Central memory CD8-positive, alpha-beta T cell (primary cell): ENCODE data around the gene KRTAP9-3.
"Not testable (repeated sequence)": the region's sequence is repeated elsewhere in the genome, so short reads cannot be mapped to it uniquely, and the experiment has no call there.

Experiments used
- ATAC-seq: fragments of 150-1000 bp; cut with Tn5 transposase; replicated peaks from 2 replicates; pipeline ENCODE4 v1.10.0; 2022; ENCODE audit warnings: mild to moderate bottlenecking, moderate FRiP score, moderate number of reproducible peaks; ENCODE audit not compliant: poor library complexity, severe bottlenecking; ENCODE audit errors: extremely low read depth
- DNase-seq, 2 donors: peaks; one replicate each; pipeline ENCODE4 v3.0.0; 2021; ENCODE audit warnings: low spot score in 2 of 2
- H3K27ac Mint-ChIP-seq: one replicate; pipeline ENCODE4 v1.8.0; 2022; ENCODE audit warnings: low read depth, mild to moderate bottlenecking, moderate library complexity, mixed read lengths
- H3K27me3 Mint-ChIP-seq: one replicate; pipeline ENCODE4 v1.8.0; 2022; ENCODE audit warnings: mixed read lengths
- H3K36me3 Mint-ChIP-seq: one replicate; pipeline ENCODE4 v1.8.0; 2022; ENCODE audit warnings: mild to moderate bottlenecking, moderate library complexity, mixed read lengths; ENCODE audit not compliant: insufficient read depth
- H3K4me1 Mint-ChIP-seq: one replicate; pipeline ENCODE4 v1.8.0; 2022; ENCODE audit warnings: mixed read lengths
- H3K4me3 Mint-ChIP-seq: one replicate; pipeline ENCODE4 v1.8.0; 2022; ENCODE audit warnings: mild to moderate bottlenecking, moderate library complexity, mixed read lengths
- H3K9me3 Mint-ChIP-seq: one replicate; pipeline ENCODE4 v1.8.0; 2022; ENCODE audit warnings: mixed read lengths

The KRTAP9-3 gene

GRCh38 chr17:41258406-41258805 lies 26.2 kb downstream of the KRTAP9-3 start:
- Mint-ChIP-seq H3K36me3 (no peaks in the 10 kb centered on the region), H3K4me1 (peaks cover 5% of the 10 kb centered on the region), H3K9me3 (no peaks in the 10 kb centered on the region), H3K4me3 (no peak overlapping the region), H3K27ac (no peak overlapping the region), H3K27me3 (peaks cover 80% of the 10 kb centered on the region)
- DNase-seq (no peak), ATAC-seq (no peak)

- Mint-ChIP-seq H3K27me3 (peaks cover 75% of the 10 kb centered on the region), H3K9me3 (no peaks in the 10 kb centered on the region), H3K4me3 (no peak overlapping the region), H3K27ac (no peak overlapping the region), H3K36me3 (no peaks in the 10 kb centered on the region), H3K4me1 (peaks cover 5% of the 10 kb centered on the region)
- DNase-seq, result no peak
- ATAC-seq, result no peak
Observed at GRCh38 chr17:41263212-41263611, 31.0 kb downstream of the KRTAP9-3 start.

GRCh38 chr17:41264599-41264998 lies 32.4 kb downstream of the KRTAP9-3 start:
- Mint-ChIP-seq H3K27me3 (peaks cover 67% of the 10 kb centered on the region), H3K36me3 (no peaks in the 10 kb centered on the region), H3K4me3 (no peak overlapping the region), H3K27ac (no peak overlapping the region), H3K4me1 (peaks cover 5% of the 10 kb centered on the region), H3K9me3 (no peaks in the 10 kb centered on the region)
- DNase-seq (no peak), ATAC-seq (no peak)

- Mint-ChIP-seq H3K27ac (no peak within 1 kb of the TSS), H3K36me3 (no peaks in the 10 kb centered on the region), H3K4me3 (no peak within 1 kb of the TSS), H3K9me3 (no peaks in the 10 kb centered on the region), H3K4me1 (peaks cover 5% of the 10 kb centered on the region), H3K27me3 (peaks cover 62% of the 10 kb centered on the region)
- ATAC-seq (no peak), DNase-seq (no peak)
Observed at GRCh38 chr17:41265078-41265477, 32.8 kb downstream of the KRTAP9-3 start, which contains the start of gene KRTAP9-6. KRTAP9-6 (plus strand) TSS chr17:41265378; CDS start chr17:41265378, 0 bp downstream.

- peaks cover 45% of the 10 kb centered on the region for H3K27me3 Mint-ChIP-seq
- no peak for DNase-seq
- no peaks in the 10 kb centered on the region for H3K36me3 Mint-ChIP-seq
- no peak overlapping the region for H3K4me3 Mint-ChIP-seq
- H3K9me3 Mint-ChIP-seq, result no peaks in the 10 kb centered on the region
- H3K27ac Mint-ChIP-seq, result no peak overlapping the region
- no peak for ATAC-seq
- no peaks in the 10 kb centered on the region for H3K4me1 Mint-ChIP-seq
Observed at GRCh38 chr17:41267711-41268110, 35.5 kb downstream of the KRTAP9-3 start.

GRCh38 chr17:41271323-41271722 lies 39.1 kb downstream of the KRTAP9-3 start:
- H3K4me3 Mint-ChIP-seq, H3K27ac Mint-ChIP-seq, H3K36me3 Mint-ChIP-seq, H3K4me1 Mint-ChIP-seq, ATAC-seq, DNase-seq, H3K9me3 Mint-ChIP-seq: not testable (repeated sequence)
- peaks cover 42% of the 10 kb centered on the region for H3K27me3 Mint-ChIP-seq

GRCh38 chr17:41271858-41272257 lies 39.6 kb downstream of the KRTAP9-3 start:
- H3K4me1 Mint-ChIP-seq, result no peaks in the 10 kb centered on the region
- no peak for ATAC-seq

GRCh38 chr17:41275648-41276190 lies 43.5 kb downstream of the KRTAP9-3 start, which contains the start of gene KRTAP9-7:
KRTAP9-7 (plus strand) TSS chr17:41275698; CDS start chr17:41275698, 0 bp downstream.
- ATAC-seq, H3K9me3 Mint-ChIP-seq, H3K27ac Mint-ChIP-seq, H3K4me1 Mint-ChIP-seq, H3K36me3 Mint-ChIP-seq, DNase-seq, H3K4me3 Mint-ChIP-seq: not testable (repeated sequence)
- peaks cover 47% of the 10 kb centered on the region for H3K27me3 Mint-ChIP-seq

More at GRCh38 chr17:41271858-41272257, 39.6 kb downstream of the KRTAP9-3 start:
- Mint-ChIP-seq H3K9me3 (no peaks in the 10 kb centered on the region), H3K27ac (no peak overlapping the region), H3K36me3 (no peaks in the 10 kb centered on the region), H3K4me3 (no peak overlapping the region), H3K27me3 (peaks cover 42% of the 10 kb centered on the region)
- no peak for DNase-seq

GRCh38 chr17:41278176-41278955 lies 46.1 kb downstream of the KRTAP9-3 start:
- ATAC-seq, result no peak
- Mint-ChIP-seq H3K27ac (no peak overlapping the region), H3K27me3 (peaks cover 38% of the 10 kb centered on the region)

More at GRCh38 chr17:41278176-41278955, 46.1 kb downstream of the KRTAP9-3 start:
- no peak for DNase-seq
- no peak overlapping the region for H3K4me3 Mint-ChIP-seq
- H3K9me3 Mint-ChIP-seq, result no peaks in the 10 kb centered on the region
- no peaks in the 10 kb centered on the region for H3K4me1 Mint-ChIP-seq
- no peaks in the 10 kb centered on the region for H3K36me3 Mint-ChIP-seq
